Breast epithelium (tissue), 4 donors: ENCODE results near the gene ADCY1. TPM values are rescaled to one million over a fixed set of nuclear protein-coding genes. Genes with fewer than 3 reads are reported as not detected.
"Not testable (repeated sequence)": the region's sequence is repeated elsewhere in the genome, so short reads cannot be mapped to it uniquely, and the experiment has no call there.

Experiments
- DNase-seq, 2 donors: peaks; one replicate each; pipeline ENCODE4 v3.0.0-alpha.2; 2019; ENCODE audit warnings: low spot score in 2 of 2
- H3K27ac ChIP-seq, 2 donors: fragments of 200-600 bp; sonication (generic) in 1 of 2; one replicate each; pipeline ENCODE4 v1.5.1; 2016 to 2019; ENCODE audit warnings: mild to moderate bottlenecking in 1 of 2
- H3K27me3 ChIP-seq, 2 donors: fragments of 200-600 bp; sonication (generic) in 1 of 2; one replicate each; pipeline versions ENCODE4 v1.5.1 to v1.6.0; 2017 to 2019; ENCODE audit warnings: control low read depth in 1 of 2, mild to moderate bottlenecking in 1 of 2
- H3K36me3 ChIP-seq: fragments of 200-600 bp; one replicate; pipeline ENCODE4 v1.5.1; 2019
- H3K4me1 ChIP-seq, 2 donors: fragments of 200-600 bp; sonication (generic); one replicate each; pipeline ENCODE4 v1.5.1; 2016 to 2019; ENCODE audit warnings: control low read depth in 1 of 2
- H3K4me3 ChIP-seq, 3 donors: fragments of 200-600 bp; sonication (generic); 1 replicate in 2 of 3; 2 replicates in 1 of 3; pipeline ENCODE4 v1.5.1; 2016 to 2019; ENCODE audit warnings: mild to moderate bottlenecking in 3 of 3, moderate library complexity in 2 of 3
- H3K9me3 ChIP-seq, 2 donors: fragments of 200-600 bp; sonication (generic) in 1 of 2; one replicate each; pipeline ENCODE4 v1.5.1; 2016 to 2019; ENCODE audit warnings: control low read depth in 1 of 2
- POLR2A ChIP-seq: fragments of 450-650 bp; IDR thresholded peaks from one replicate; pipeline ENCODE4 v1.6.1; 2016; ENCODE audit warnings: antibody characterized with exemption, mild to moderate bottlenecking, moderate library complexity
- POLR2AphosphoS5 ChIP-seq, 3 donors: sonication (generic); formaldehyde crosslinking; IDR thresholded peaks; one replicate each; pipeline ENCODE4 v1.6.1; 2017; ENCODE audit warnings: antibody characterized with exemption in 3 of 3
- intact Hi-C: fragments of 100-400 bp; cut with DNase I; formaldehyde crosslinking; loops from one replicate; pipeline ENCODE4 v1.15.1; 2023; ENCODE audit warnings: low total_unique reads
- total RNA-seq, 3 donors: library from RNA; depleted of rRNA; stranded (reverse); fragments of >200 nt; gene quantifications; one replicate each; pipeline ENCODE4 v1.1.0, GENCODE V29; 2016
- TF ChIP-seq, protein P1 (sequence below), 3 donors: fragments of 450-650 bp; IDR thresholded peaks; one replicate each; pipeline ENCODE4 v1.5.1; 2016 to 2017; ENCODE audit warnings: antibody characterized with exemption in 3 of 3, mild to moderate bottlenecking in 3 of 3, moderate library complexity in 3 of 3

ADCY1 gene
- total RNA-seq, 3 donors from 2014 or later = 1.6 to 14.4 (median 2.5) TPM

DNA sequence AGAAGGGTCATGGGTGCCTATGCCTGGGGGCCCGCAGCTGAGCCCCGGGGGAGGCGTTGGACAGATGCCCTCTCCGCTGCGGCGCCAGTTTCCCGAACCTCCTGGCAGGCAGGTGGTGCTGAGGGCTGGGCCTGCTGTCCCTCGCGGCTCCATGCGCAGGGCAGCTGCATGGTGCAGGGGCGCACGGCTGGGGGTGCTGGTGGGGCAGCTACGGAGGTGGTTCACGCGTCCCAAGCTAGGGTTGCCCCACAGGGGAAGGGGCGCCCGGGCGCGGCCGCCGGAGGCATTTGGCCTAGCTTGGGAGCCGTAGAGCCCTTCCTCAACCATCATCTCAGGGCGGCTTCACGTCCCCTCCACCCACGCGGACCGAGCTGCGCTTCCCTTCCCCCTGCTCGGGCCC is 152.7 kb downstream of the ADCY1 start:
- DNase-seq = no peak
- H3K27ac ChIP-seq = no peak overlapping the region
- TF ChIP-seq POLR2AphosphoS5 (IDR thresholded peaks at IDR 0.05) = no peak
- no peak for TF ChIP-seq POLR2A
- TF ChIP-seq, protein P1, sequence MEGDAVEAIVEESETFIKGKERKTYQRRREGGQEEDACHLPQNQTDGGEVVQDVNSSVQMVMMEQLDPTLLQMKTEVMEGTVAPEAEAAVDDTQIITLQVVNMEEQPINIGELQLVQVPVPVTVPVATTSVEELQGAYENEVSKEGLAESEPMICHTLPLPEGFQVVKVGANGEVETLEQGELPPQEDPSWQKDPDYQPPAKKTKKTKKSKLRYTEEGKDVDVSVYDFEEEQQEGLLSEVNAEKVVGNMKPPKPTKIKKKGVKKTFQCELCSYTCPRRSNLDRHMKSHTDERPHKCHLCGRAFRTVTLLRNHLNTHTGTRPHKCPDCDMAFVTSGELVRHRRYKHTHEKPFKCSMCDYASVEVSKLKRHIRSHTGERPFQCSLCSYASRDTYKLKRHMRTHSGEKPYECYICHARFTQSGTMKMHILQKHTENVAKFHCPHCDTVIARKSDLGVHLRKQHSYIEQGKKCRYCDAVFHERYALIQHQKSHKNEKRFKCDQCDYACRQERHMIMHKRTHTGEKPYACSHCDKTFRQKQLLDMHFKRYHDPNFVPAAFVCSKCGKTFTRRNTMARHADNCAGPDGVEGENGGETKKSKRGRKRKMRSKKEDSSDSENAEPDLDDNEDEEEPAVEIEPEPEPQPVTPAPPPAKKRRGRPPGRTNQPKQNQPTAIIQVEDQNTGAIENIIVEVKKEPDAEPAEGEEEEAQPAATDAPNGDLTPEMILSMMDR (IDR thresholded peaks at IDR 0.05) = no peak
- intact Hi-C loops = no loop called here
- no peaks in the 10 kb centered on the region for H3K4me1 ChIP-seq
- no peaks in the 10 kb centered on the region for H3K27me3 ChIP-seq
- H3K9me3 ChIP-seq = no peaks in the 10 kb centered on the region
- H3K4me3 ChIP-seq = no peak overlapping the region
- peaks cover 3% of the 10 kb centered on the region for H3K36me3 ChIP-seq

- DNase-seq, H3K27me3 ChIP-seq, intact Hi-C loops, H3K4me3 ChIP-seq, H3K4me1 ChIP-seq, H3K36me3 ChIP-seq, H3K9me3 ChIP-seq, H3K27ac ChIP-seq: not testable (repeated sequence)
Measured at GRCh38 chr7:45731692-45732443, 157.7 kb downstream of the ADCY1 start.

DNA sequence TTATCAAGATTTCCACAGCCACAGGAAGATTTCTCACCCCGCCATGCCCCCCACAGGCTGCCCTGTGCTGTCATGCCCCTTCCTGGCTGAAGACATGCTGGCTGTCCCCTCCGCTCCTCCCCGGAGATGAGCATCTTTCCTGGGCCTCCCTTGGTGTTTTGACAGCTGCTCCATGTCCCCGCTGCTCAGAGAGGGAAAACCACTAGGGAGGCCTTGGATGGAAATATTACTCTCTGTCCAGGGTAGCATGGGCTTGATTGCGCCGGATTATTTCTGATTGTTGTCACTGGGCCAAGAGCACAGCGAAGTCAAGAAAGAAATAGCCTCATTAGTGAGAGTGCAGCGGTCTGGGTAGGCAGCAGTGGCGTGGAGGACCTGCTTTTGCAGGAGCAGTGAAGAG is 164.8 kb downstream of the ADCY1 start:
- H3K36me3 ChIP-seq, intact Hi-C loops, H3K27ac ChIP-seq: not testable (repeated sequence)

GRCh38 chr7:45740573-45740972 is 166.4 kb downstream of the ADCY1 start:
- H3K9me3 ChIP-seq, H3K27ac ChIP-seq, intact Hi-C loops, H3K27me3 ChIP-seq, H3K4me1 ChIP-seq, H3K36me3 ChIP-seq, H3K4me3 ChIP-seq, DNase-seq: not testable (repeated sequence)

More for the DNA sequence above, 164.8 kb downstream of the ADCY1 start:
- H3K9me3 ChIP-seq, H3K4me1 ChIP-seq, H3K27me3 ChIP-seq, H3K4me3 ChIP-seq, DNase-seq: not testable (repeated sequence)

DNA sequence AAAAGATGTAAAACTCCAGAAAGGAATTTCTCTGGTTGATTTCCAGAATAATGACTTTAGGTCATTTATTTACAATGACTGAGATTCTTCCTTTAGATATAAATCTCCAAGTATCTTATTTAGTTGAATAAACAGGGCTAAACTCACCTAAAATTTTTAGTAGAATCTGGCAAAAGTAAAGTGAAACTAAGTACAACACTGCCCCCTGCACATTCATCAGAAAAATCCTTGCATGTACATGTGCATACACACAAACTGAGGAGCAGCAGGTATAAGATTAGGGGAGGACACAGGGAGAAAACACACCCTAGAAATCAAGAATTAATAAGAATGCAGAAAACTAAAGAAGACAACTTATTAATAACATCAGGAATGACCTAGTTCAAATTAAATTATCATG is 174.8 kb downstream of the ADCY1 start:
- H3K4me1 ChIP-seq, H3K9me3 ChIP-seq, DNase-seq, H3K4me3 ChIP-seq, H3K36me3 ChIP-seq, H3K27me3 ChIP-seq, H3K27ac ChIP-seq, intact Hi-C loops: not testable (repeated sequence)

- H3K36me3 ChIP-seq, DNase-seq, H3K4me3 ChIP-seq, H3K27me3 ChIP-seq, intact Hi-C loops, H3K4me1 ChIP-seq, H3K27ac ChIP-seq, H3K9me3 ChIP-seq: not testable (repeated sequence)
Measured at GRCh38 chr7:45751352-45751751, 177.2 kb downstream of the ADCY1 start.

DNA sequence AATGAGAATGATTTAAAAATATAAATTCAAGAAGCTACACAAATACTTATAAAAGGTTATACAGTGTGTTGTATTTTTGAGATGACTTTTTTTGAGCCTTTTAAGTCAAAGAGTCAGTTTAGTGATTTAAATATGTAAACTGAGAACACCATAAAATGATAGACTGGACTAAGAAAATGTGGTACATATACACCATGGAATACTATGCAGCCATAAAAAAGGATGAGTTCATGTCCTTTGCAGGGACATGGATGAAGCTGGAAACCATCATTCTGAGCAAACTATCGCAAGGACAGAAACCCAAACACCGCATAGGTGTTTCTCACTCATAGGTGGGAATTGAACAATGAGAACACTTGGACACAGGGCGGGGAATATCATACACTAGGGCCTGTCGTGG is 182.2 kb downstream of the ADCY1 start:
- DNase-seq, H3K4me1 ChIP-seq, H3K9me3 ChIP-seq, H3K27me3 ChIP-seq, H3K4me3 ChIP-seq, H3K27ac ChIP-seq, H3K36me3 ChIP-seq, intact Hi-C loops: not testable (repeated sequence)

- H3K4me3 ChIP-seq, H3K9me3 ChIP-seq, H3K27me3 ChIP-seq, H3K27ac ChIP-seq, H3K36me3 ChIP-seq, DNase-seq, H3K4me1 ChIP-seq, intact Hi-C loops: not testable (repeated sequence)
Measured at GRCh38 chr7:45756757-45757156, 182.6 kb downstream of the ADCY1 start.

GRCh38 chr7:45759464-45759863 is 185.3 kb downstream of the ADCY1 start:
- intact Hi-C loops, H3K4me1 ChIP-seq, H3K36me3 ChIP-seq, H3K27me3 ChIP-seq, DNase-seq, H3K9me3 ChIP-seq, H3K4me3 ChIP-seq, H3K27ac ChIP-seq: not testable (repeated sequence)

GRCh38 chr7:45761545-45762205 is 187.5 kb downstream of the ADCY1 start:
- H3K36me3 ChIP-seq, H3K4me3 ChIP-seq, H3K27ac ChIP-seq, DNase-seq, H3K27me3 ChIP-seq, H3K9me3 ChIP-seq, intact Hi-C loops, H3K4me1 ChIP-seq: not testable (repeated sequence)

DNA sequence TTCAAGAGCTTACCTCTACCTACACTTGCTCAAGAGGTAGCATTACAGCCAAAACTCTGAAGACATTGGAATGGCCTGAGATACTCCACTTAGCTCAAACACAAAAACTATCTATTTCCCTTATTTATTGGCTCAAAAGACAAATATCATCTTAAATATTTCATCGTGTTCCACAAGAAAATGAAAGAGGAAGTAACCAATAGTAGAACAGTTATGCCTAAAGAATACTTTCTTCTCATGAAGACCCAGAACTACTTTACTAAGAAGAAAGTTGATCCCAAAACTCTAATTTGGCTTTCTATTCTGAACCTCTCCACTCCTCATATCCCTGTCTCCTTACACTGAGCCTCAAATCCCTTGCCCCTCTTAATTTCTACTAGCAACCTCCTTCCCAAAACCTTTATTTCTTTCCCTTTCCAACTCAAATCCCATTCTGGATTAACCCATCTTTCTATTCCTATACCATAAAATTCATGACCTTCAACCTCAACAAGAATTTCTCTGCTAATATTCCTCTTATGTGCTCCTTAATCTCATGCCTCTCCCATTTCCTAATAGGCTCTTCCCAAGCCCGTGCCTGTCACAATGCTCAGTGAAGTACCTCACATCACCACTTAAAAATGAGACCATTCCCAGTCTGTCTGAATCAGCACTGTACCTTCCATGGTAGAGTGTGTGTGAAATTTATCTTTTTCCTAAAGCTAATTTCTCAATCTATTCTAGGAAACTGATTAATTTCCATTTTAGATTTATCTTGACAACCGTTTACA is 188.2 kb downstream of the ADCY1 start:
- H3K9me3 ChIP-seq, H3K36me3 ChIP-seq, DNase-seq, H3K4me3 ChIP-seq, intact Hi-C loops, H3K4me1 ChIP-seq, H3K27me3 ChIP-seq: not testable (repeated sequence)
- H3K27ac ChIP-seq = peak overlapping the region in 1 of 2 donors; percentile 29
